Measurements from ENCODE around the gene HCFC1R1. TPM values are rescaled to one million over a fixed set of nuclear protein-coding genes. Genes with fewer than 3 reads are reported as not detected.

HCFC1R1 gene
- total and polyA plus RNA-seq, 2 of the 8 experiments (the other 6 are each of a cell fraction or from before 2014, with no cell fraction given), result 72.7 to 138 TPM

DNA sequence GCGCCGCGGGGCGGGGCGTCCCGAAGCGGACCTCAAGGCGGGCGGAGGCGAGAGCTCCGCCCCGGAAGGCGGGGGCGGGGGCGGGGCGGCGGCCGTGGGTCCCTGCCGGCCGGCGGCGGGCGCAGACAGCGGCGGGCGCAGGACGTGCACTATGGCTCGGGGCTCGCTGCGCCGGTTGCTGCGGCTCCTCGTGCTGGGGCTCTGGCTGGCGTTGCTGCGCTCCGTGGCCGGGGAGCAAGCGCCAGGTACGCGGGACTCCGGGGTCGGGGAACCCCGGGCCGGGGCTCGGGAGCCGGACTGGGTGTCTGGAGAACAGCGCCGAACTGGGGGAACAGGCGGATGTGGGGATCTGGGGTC is 3.5 kb downstream of the HCFC1R1 start, which contains the start of gene TNFRSF12A:
Gene TNFRSF12A (plus strand): TSS at position 122 of the 357 bp plus-strand sequence. CDS start 30 bp downstream, at position 152.
- Histone ChIP-seq H4K91ac (replicated peaks; ENCODE audit: insufficient read length, low read length) (peak within 1 kb of the TSS; percentile 96), H3K4me2 (ENCODE audit: insufficient read depth in 1 of 2, low read depth in 2 of 2, low read length in 2 of 2) (peak within 1 kb of the TSS; percentile 83 to 88), H2BK15ac (ENCODE audit: low read length) (no peak within 1 kb of the TSS), H3K23ac (ENCODE audit: insufficient read length) (no peak within 1 kb of the TSS), H2BK5ac (ENCODE audit: low read depth, low read length) (peak within 1 kb of the TSS; percentile 94), H3K27ac (ENCODE audit: low read depth, low read length) (peak within 1 kb of the TSS; percentile 83), H3K36me3 (ENCODE audit: control insufficient read depth in 2 of 4, insufficient read depth in 4 of 4, low read length in 3 of 4) (peaks cover 6 to 14% (median 9%) of the 10 kb centered on the region in 4 experiments; a peak in 6 of 8 replicates), H2AK5ac (ENCODE audit: low read depth, low read length) (peak within 1 kb of the TSS; percentile 88; the same call in 1 of the 2 replicates), H2AFZ (ENCODE audit: low read length) (no peak within 1 kb of the TSS), H4K8ac (ENCODE audit: extremely low read depth, insufficient read depth, low read length) (peak within 1 kb of the TSS; percentile 80), H4K5ac (ENCODE audit: insufficient read length, low read depth, low read length) (peak within 1 kb of the TSS; percentile 88), H3K79me1 (ENCODE audit: low read depth, low read length) (peaks cover 6% of the 10 kb centered on the region; the same call in 1 of the 2 replicates), H3K4me1 (replicated peaks in 1 of 4; ENCODE audit: control insufficient read depth in 3 of 4, insufficient read depth in 4 of 4, low read length in 3 of 4) (peaks cover 5 to 29% (median 24%) of the 10 kb centered on the region in 4 experiments), H3K27me3 (replicated peaks in 1 of 4; ENCODE audit: control insufficient read depth in 3 of 4, extremely low read depth in 1 of 4, insufficient read depth in 3 of 4, low read length in 3 of 4) (no peaks in the 10 kb centered on the region), H2BK12ac (ENCODE audit: low read depth, low read length) (peak within 1 kb of the TSS; percentile 50), H3K4ac (replicated peaks; ENCODE audit: insufficient read length, low read depth, low read length) (peak within 1 kb of the TSS; percentile 99), H3K18ac (ENCODE audit: extremely low read depth, low read length) (peak within 1 kb of the TSS; percentile 98), H3K14ac (ENCODE audit: insufficient read length) (peak within 1 kb of the TSS; percentile 37), H3K56ac (replicated peaks; ENCODE audit: insufficient read length, low read depth, low read length) (peak within 1 kb of the TSS; percentile 43), H2BK120ac (replicated peaks; ENCODE audit: low read depth, low read length) (no peak within 1 kb of the TSS), H4K20me1 (replicated peaks in 1 of 2; ENCODE audit: control insufficient read depth in 1 of 2, insufficient read depth in 2 of 2, low read length in 2 of 2) (peaks cover 13 to 20% of the 10 kb centered on the region in 2 experiments), H3K9ac (replicated peaks in 1 of 4; ENCODE audit: extremely low read depth in 1 of 4, low read depth in 3 of 4, low read length in 3 of 4) (peak within 1 kb of the TSS; percentile 60 to 92 (median 89)), H3K23me2 (ENCODE audit: low read depth, low read length) (peaks cover 28% of the 10 kb centered on the region), H3K79me2 (ENCODE audit: control insufficient read depth in 1 of 2, insufficient read depth in 2 of 2, low read length in 2 of 2) (peaks cover 11 to 27% of the 10 kb centered on the region in 2 experiments), H2BK20ac (ENCODE audit: low read length) (no peak within 1 kb of the TSS), H3K9me3 (ENCODE audit: insufficient read depth in 2 of 2, low read depth in 1 of 2, low read length in 1 of 2) (no peaks in the 10 kb centered on the region), H3K4me3 (ENCODE audit: extremely low read depth in 1 of 4, insufficient read depth in 2 of 4, low read depth in 3 of 4, low read length in 4 of 4) (peak within 1 kb of the TSS; percentile 74 to 97 (median 94))
- FAIRE-seq, result no peak
- ChIA-PET CTCF (ENCODE audit: partially characterized antibody) (interaction anchor here (0.8 to 23.8 kb wide), 7 partner anchors 11 to 94 kb away, joined by 3 to 639 read pairs (median 8); partner anchors contain the start of genes CLDN9 and PAQR4), POLR2A (ENCODE audit: partially characterized antibody) (interaction anchor here (1.0 to 35.7 kb wide), 15 partner anchors 3 to 263 kb away, joined by 3 to 1808 read pairs (median 12); partner anchors contain the start of genes BICDL2, CLDN6, CLDN9 and HCFC1R1)
- WGBS, 2 experiments (ENCODE audit: extremely low coverage in 1 of 2, insufficient coverage in 1 of 2, insufficient read length in 1 of 2, insufficient replicate concordance in 2 of 2, low coverage in 1 of 2, low lambda C conversion rate in 2 of 2, missing lambda C conversion rate in 1 of 2), result 0% methylated on average over 8 of the region's 49 CpGs; no CpG with 5 or more reads in 1 of the 2 experiments
- DNase-seq (ENCODE audit: low read depth in 1 of 2, low spot score in 2 of 2), result peak in 1 of 2 experiments; percentile 85
- TF ChIP-seq CHD2 (IDR thresholded peaks at IDR 0.05; ENCODE audit: low read length), result 0 out of 2 replicates have a peak, but pooled peaks have one; percentile 13
- TF ChIP-seq BRCA1 (IDR thresholded peaks at IDR 0.05; ENCODE audit: low read depth, low read length), result no peak
- TF ChIP-seq POLR2A (IDR thresholded peaks at IDR 0.05; ENCODE audit: control extremely low read depth in 1 of 2, low read depth in 2 of 2, low read length in 2 of 2), result peak; percentile 19 to 68; a peak in 2 of 3 replicates
- TF ChIP-seq EZH2 (IDR thresholded peaks at IDR 0.05; ENCODE audit: low read depth, low read length, severe bottlenecking), result no peak
- peak; percentile 60; the same call in 1 of the 2 replicates for TF ChIP-seq TBP (IDR thresholded peaks at IDR 0.05; ENCODE audit: low read depth, low read length)
- TF ChIP-seq, protein P1, sequence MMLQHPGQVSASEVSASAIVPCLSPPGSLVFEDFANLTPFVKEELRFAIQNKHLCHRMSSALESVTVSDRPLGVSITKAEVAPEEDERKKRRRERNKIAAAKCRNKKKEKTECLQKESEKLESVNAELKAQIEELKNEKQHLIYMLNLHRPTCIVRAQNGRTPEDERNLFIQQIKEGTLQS (IDR thresholded peaks at IDR 0.05; ENCODE audit: insufficient read depth, low read depth, low read length), result no peak
- TF ChIP-seq SIX5 (IDR thresholded peaks at IDR 0.05; ENCODE audit: low read depth, low read length), result no peak
- TF ChIP-seq GTF2F1 (IDR thresholded peaks at IDR 0.05; ENCODE audit: borderline replicate concordance, low read depth, low read length), result no peak
- no peak for TF ChIP-seq BCL11A (IDR thresholded peaks at IDR 0.05; ENCODE audit: low read depth in 2 of 2, low read length in 2 of 2)
- TF ChIP-seq NANOG (IDR thresholded peaks at IDR 0.05; ENCODE audit: insufficient read depth, low read depth, low read length, poor library complexity, severe bottlenecking), result peak; percentile 21
- TF ChIP-seq ZNF274 (IDR thresholded peaks at IDR 0.05; ENCODE audit: borderline replicate concordance, extremely low read depth, low read length), result no peak
- TF ChIP-seq EGR1 (IDR thresholded peaks at IDR 0.05; ENCODE audit: borderline replicate concordance, low read depth, low read length), result peak; percentile 96
- peak; percentile 88 for TF ChIP-seq TAF1 (IDR thresholded peaks at IDR 0.05; ENCODE audit: low read depth, low read length)

Data from H1 (cell line).